HEK293 (cell line): ENCODE results near the gene LEO1.

ENCODE experiments used
- MEIS1 ChIP-seq: sonication (generic); formaldehyde crosslinking; IDR thresholded peaks from 2 replicates; pipeline ENCODE4 v1.8.1; 2022; ENCODE audit warnings: missing genetic modification reagents, mild to moderate bottlenecking, borderline replicate concordance
- PBX3 ChIP-seq: sonication (generic); formaldehyde crosslinking; IDR thresholded peaks from 2 replicates; pipeline ENCODE4 v1.8.1; 2022; ENCODE audit warnings: mild to moderate bottlenecking, moderate library complexity, missing genetic modification reagents
- REST ChIP-seq: fragments of 450-650 bp; formaldehyde crosslinking; IDR thresholded peaks from 2 replicates; pipeline ENCODE4 v1.5.1; 2016; ENCODE audit warnings: missing biosample characterization, missing genetic modification characterization
- SCRT2 ChIP-seq: fragments of 450-650 bp; formaldehyde crosslinking; IDR thresholded peaks from 2 replicates; pipeline ENCODE4 v1.5.1; 2016; ENCODE audit warnings: missing biosample characterization, missing genetic modification characterization
- ZBTB7A ChIP-seq: fragments of 450-650 bp; formaldehyde crosslinking; IDR thresholded peaks from 2 replicates; pipeline ENCODE4 v1.5.1; 2016; ENCODE audit warnings: low read depth, missing biosample characterization, missing genetic modification characterization
- ZBTB8A ChIP-seq: fragments of 450-650 bp; formaldehyde crosslinking; IDR thresholded peaks from 2 replicates; pipeline ENCODE4 v1.5.1; 2016; ENCODE audit warnings: missing biosample characterization, missing genetic modification characterization
- ZNF10 ChIP-seq: fragments of 450-650 bp; formaldehyde crosslinking; IDR thresholded peaks from 2 replicates; pipeline ENCODE4 v1.5.1; 2017; ENCODE audit warnings: missing biosample characterization, missing genetic modification characterization
- ZNF184 ChIP-seq: fragments of 450-650 bp; IDR thresholded peaks from 2 replicates; pipeline ENCODE4 v1.5.1; 2018; ENCODE audit warnings: missing biosample characterization, mild to moderate bottlenecking, missing genetic modification characterization
- ZNF530 ChIP-seq: fragments of 450-650 bp; formaldehyde crosslinking; IDR thresholded peaks from 2 replicates; pipeline ENCODE4 v1.5.1; 2016; ENCODE audit warnings: low read depth, missing biosample characterization, missing genetic modification characterization
- ZNF571 ChIP-seq: fragments of 450-650 bp; formaldehyde crosslinking; IDR thresholded peaks from 2 replicates; pipeline ENCODE4 v1.5.0; 2017; ENCODE audit warnings: missing biosample characterization, missing genetic modification characterization
- ZNF621 ChIP-seq: fragments of 450-650 bp; formaldehyde crosslinking; IDR thresholded peaks from 2 replicates; pipeline ENCODE4 v1.5.1; 2017; ENCODE audit warnings: missing biosample characterization, missing genetic modification characterization
- ZSCAN5A ChIP-seq: fragments of 450-650 bp; formaldehyde crosslinking; IDR thresholded peaks from 2 replicates; pipeline ENCODE4 v1.5.1; 2016; ENCODE audit warnings: missing biosample characterization, missing genetic modification characterization
- TF ChIP-seq, protein P1 (sequence below): fragments of 450-650 bp; formaldehyde crosslinking; IDR thresholded peaks from 2 replicates; pipeline ENCODE4 v1.5.1; 2016; ENCODE audit warnings: missing biosample characterization, missing genetic modification characterization
- TF ChIP-seq, protein P2 (sequence below): fragments of 450-650 bp; formaldehyde crosslinking; IDR thresholded peaks from 2 replicates; pipeline ENCODE4 v1.5.1; 2016; ENCODE audit warnings: missing biosample characterization, missing genetic modification characterization, low read depth

- no peak for TF ChIP-seq ZBTB7A (tag by site-specific recombination)
- TF ChIP-seq, protein P1, sequence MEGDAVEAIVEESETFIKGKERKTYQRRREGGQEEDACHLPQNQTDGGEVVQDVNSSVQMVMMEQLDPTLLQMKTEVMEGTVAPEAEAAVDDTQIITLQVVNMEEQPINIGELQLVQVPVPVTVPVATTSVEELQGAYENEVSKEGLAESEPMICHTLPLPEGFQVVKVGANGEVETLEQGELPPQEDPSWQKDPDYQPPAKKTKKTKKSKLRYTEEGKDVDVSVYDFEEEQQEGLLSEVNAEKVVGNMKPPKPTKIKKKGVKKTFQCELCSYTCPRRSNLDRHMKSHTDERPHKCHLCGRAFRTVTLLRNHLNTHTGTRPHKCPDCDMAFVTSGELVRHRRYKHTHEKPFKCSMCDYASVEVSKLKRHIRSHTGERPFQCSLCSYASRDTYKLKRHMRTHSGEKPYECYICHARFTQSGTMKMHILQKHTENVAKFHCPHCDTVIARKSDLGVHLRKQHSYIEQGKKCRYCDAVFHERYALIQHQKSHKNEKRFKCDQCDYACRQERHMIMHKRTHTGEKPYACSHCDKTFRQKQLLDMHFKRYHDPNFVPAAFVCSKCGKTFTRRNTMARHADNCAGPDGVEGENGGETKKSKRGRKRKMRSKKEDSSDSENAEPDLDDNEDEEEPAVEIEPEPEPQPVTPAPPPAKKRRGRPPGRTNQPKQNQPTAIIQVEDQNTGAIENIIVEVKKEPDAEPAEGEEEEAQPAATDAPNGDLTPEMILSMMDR (tag by site-specific recombination): no peak
- no peak for TF ChIP-seq PBX3 (CRISPR knock-in tag)
- TF ChIP-seq MEIS1 (CRISPR knock-in tag): no peak
- TF ChIP-seq, protein P2, sequence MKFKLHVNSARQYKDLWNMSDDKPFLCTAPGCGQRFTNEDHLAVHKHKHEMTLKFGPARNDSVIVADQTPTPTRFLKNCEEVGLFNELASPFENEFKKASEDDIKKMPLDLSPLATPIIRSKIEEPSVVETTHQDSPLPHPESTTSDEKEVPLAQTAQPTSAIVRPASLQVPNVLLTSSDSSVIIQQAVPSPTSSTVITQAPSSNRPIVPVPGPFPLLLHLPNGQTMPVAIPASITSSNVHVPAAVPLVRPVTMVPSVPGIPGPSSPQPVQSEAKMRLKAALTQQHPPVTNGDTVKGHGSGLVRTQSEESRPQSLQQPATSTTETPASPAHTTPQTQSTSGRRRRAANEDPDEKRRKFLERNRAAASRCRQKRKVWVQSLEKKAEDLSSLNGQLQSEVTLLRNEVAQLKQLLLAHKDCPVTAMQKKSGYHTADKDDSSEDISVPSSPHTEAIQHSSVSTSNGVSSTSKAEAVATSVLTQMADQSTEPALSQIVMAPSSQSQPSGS (tag by site-specific recombination): no peak
- no peak for TF ChIP-seq ZNF571 (tag by site-specific recombination)
- no peak for TF ChIP-seq ZNF530 (tag by site-specific recombination)
- TF ChIP-seq ZSCAN5A: no peak
- no peak for TF ChIP-seq ZBTB8A
- TF ChIP-seq ZNF10 (tag by site-specific recombination): no peak
- TF ChIP-seq SCRT2 (tag by site-specific recombination): no peak
- TF ChIP-seq REST (tag by site-specific recombination): no peak
- TF ChIP-seq ZNF621: no peak
- TF ChIP-seq ZNF184 (tag by site-specific recombination): no peak
Observed at GRCh38 chr15:51973220-51973619, 1.6 kb upstream of the LEO1 start.
